Fibroblast of mammary gland (primary cell): Measurements from ENCODE around the gene MAML3.

ENCODE experiments used
- DNase-seq: peaks from one replicate; pipeline ENCODE4 v3.0.0-alpha.2; 2010; ENCODE audit warnings: low read depth
- H3K4me3 ChIP-seq: 2 replicates; pipeline ENCODE4 v1.5.1; 2011; ENCODE audit warnings: low read depth, mild to moderate bottlenecking, low read length, moderate library complexity; ENCODE audit not compliant: control insufficient read depth
- CTCF ChIP-seq: conservative IDR thresholded peaks from 2 replicates; pipeline ENCODE4 v1.5.1; 2011; ENCODE audit warnings: low read depth, low read length, inconsistent platforms; ENCODE audit not compliant: control insufficient read depth, insufficient read depth

The MAML3 gene

GRCh38 chr4:139873111-139873860, 280.7 kb downstream of the MAML3 start:
- no peak for TF ChIP-seq CTCF
- no peak overlapping the region for H3K4me3 ChIP-seq

GRCh38 chr4:139872274-139872673, 281.7 kb downstream of the MAML3 start:
- TF ChIP-seq CTCF = no peak
- DNase-seq = peak; percentile 96
- no peak overlapping the region for H3K4me3 ChIP-seq

More at GRCh38 chr4:139873111-139873860, 280.7 kb downstream of the MAML3 start:
- DNase-seq = no peak

GRCh38 chr4:139869810-139870209, 284.2 kb downstream of the MAML3 start:
- TF ChIP-seq CTCF = no peak
- DNase-seq = no peak
- no peak overlapping the region for H3K4me3 ChIP-seq

- no peak for DNase-seq
- no peak for TF ChIP-seq CTCF
- H3K4me3 ChIP-seq = no peak overlapping the region
These were observed 287.6 kb downstream of the MAML3 start for GRCh38 chr4:139866276-139866962.

GRCh38 chr4:139865537-139865936, 288.4 kb downstream of the MAML3 start:
- DNase-seq = no peak
- no peak for TF ChIP-seq CTCF
- no peak overlapping the region for H3K4me3 ChIP-seq

GRCh38 chr4:139863531-139863930, 290.5 kb downstream of the MAML3 start:
- no peak for TF ChIP-seq CTCF
- DNase-seq = no peak
- no peak overlapping the region for H3K4me3 ChIP-seq
